Breast epithelium (tissue), 4 donors: ENCODE data around the gene WLS. TPM values are rescaled to one million over a fixed set of nuclear protein-coding genes. Genes with fewer than 3 reads are reported as not detected.

ENCODE experiments used
- DNase-seq, 2 donors: peaks; one replicate each; pipeline ENCODE4 v3.0.0-alpha.2; 2019; ENCODE audit warnings: low spot score in 2 of 2
- H3K27ac ChIP-seq, 2 donors: fragments of 200-600 bp; sonication (generic) in 1 of 2; one replicate each; pipeline ENCODE4 v1.5.1; 2016 to 2019; ENCODE audit warnings: mild to moderate bottlenecking in 1 of 2
- H3K27me3 ChIP-seq, 2 donors: fragments of 200-600 bp; sonication (generic) in 1 of 2; one replicate each; pipeline versions ENCODE4 v1.5.1 to v1.6.0; 2017 to 2019; ENCODE audit warnings: control low read depth in 1 of 2, mild to moderate bottlenecking in 1 of 2
- H3K36me3 ChIP-seq: fragments of 200-600 bp; one replicate; pipeline ENCODE4 v1.5.1; 2019
- H3K4me1 ChIP-seq, 2 donors: fragments of 200-600 bp; sonication (generic); one replicate each; pipeline ENCODE4 v1.5.1; 2016 to 2019; ENCODE audit warnings: control low read depth in 1 of 2
- H3K4me3 ChIP-seq, 3 donors: fragments of 200-600 bp; sonication (generic); 1 replicate in 2 of 3; 2 replicates in 1 of 3; pipeline ENCODE4 v1.5.1; 2016 to 2019; ENCODE audit warnings: mild to moderate bottlenecking in 3 of 3, moderate library complexity in 2 of 3
- H3K9me3 ChIP-seq, 2 donors: fragments of 200-600 bp; sonication (generic) in 1 of 2; one replicate each; pipeline ENCODE4 v1.5.1; 2016 to 2019; ENCODE audit warnings: control low read depth in 1 of 2
- POLR2A ChIP-seq: fragments of 450-650 bp; IDR thresholded peaks from one replicate; pipeline ENCODE4 v1.6.1; 2016; ENCODE audit warnings: antibody characterized with exemption, mild to moderate bottlenecking, moderate library complexity
- POLR2AphosphoS5 ChIP-seq, 3 donors: sonication (generic); formaldehyde crosslinking; IDR thresholded peaks; one replicate each; pipeline ENCODE4 v1.6.1; 2017; ENCODE audit warnings: antibody characterized with exemption in 3 of 3
- intact Hi-C: fragments of 100-400 bp; cut with DNase I; formaldehyde crosslinking; loops from one replicate; pipeline ENCODE4 v1.15.1; 2023; ENCODE audit warnings: low total_unique reads
- total RNA-seq, 3 donors: library from RNA; depleted of rRNA; stranded (reverse); fragments of >200 nt; gene quantifications; one replicate each; pipeline ENCODE4 v1.1.0, GENCODE V29; 2016
- TF ChIP-seq, protein P1 (sequence below), 3 donors: fragments of 450-650 bp; IDR thresholded peaks; one replicate each; pipeline ENCODE4 v1.5.1; 2016 to 2017; ENCODE audit warnings: antibody characterized with exemption in 3 of 3, mild to moderate bottlenecking in 3 of 3, moderate library complexity in 3 of 3

Gene WLS
- total RNA-seq, 3 donors from 2014 or later, result 61.9 to 76.3 (median 62.8) TPM

DNA sequence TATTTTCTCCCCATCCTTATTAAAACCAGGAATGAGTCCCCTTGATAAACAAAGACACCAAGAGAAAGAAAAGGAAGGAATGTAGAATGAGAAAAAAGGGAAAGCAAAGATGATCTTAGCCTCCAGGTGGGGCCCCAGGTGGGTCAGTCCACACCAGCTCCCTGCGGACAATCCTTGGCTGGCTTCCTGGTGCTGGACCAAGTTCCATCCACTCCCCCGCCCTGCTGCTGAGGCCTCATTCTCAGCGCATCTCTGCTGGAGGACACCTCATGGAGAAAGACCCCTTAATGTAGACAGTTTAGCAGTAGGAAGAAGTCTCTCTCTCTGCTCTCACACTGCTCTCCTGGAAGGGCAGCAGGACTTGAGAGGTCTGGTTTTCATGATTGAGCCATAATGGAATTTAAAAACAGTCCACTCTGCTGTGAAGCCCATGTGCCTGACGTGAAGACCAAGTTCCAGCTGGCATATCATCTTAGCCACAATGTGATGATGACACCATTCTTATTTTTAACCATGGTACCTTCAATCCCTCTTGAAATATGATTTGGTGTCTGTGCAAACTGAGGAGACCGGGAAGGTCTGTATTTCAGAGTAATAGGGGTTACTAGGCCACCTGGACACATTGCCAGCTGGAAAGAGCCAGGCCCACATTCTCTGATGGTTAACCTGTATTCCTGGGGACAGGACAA, 83.1 kb downstream of the WLS start:
- intact Hi-C loops, result no loop called here
- peaks cover 0 to 10% of the 10 kb centered on the region in 2 donors for H3K4me1 ChIP-seq
- no peak overlapping the region for H3K4me3 ChIP-seq
- TF ChIP-seq POLR2A (no peak), POLR2AphosphoS5 (IDR thresholded peaks at IDR 0.05) (no peak)
- TF ChIP-seq, protein P1, sequence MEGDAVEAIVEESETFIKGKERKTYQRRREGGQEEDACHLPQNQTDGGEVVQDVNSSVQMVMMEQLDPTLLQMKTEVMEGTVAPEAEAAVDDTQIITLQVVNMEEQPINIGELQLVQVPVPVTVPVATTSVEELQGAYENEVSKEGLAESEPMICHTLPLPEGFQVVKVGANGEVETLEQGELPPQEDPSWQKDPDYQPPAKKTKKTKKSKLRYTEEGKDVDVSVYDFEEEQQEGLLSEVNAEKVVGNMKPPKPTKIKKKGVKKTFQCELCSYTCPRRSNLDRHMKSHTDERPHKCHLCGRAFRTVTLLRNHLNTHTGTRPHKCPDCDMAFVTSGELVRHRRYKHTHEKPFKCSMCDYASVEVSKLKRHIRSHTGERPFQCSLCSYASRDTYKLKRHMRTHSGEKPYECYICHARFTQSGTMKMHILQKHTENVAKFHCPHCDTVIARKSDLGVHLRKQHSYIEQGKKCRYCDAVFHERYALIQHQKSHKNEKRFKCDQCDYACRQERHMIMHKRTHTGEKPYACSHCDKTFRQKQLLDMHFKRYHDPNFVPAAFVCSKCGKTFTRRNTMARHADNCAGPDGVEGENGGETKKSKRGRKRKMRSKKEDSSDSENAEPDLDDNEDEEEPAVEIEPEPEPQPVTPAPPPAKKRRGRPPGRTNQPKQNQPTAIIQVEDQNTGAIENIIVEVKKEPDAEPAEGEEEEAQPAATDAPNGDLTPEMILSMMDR (IDR thresholded peaks at IDR 0.05), result no peak
- DNase-seq, result no peak
- no peaks in the 10 kb centered on the region for H3K36me3 ChIP-seq
- no peak overlapping the region for H3K27ac ChIP-seq
- no peaks in the 10 kb centered on the region for H3K9me3 ChIP-seq
- H3K27me3 ChIP-seq, result no peaks in the 10 kb centered on the region

DNA sequence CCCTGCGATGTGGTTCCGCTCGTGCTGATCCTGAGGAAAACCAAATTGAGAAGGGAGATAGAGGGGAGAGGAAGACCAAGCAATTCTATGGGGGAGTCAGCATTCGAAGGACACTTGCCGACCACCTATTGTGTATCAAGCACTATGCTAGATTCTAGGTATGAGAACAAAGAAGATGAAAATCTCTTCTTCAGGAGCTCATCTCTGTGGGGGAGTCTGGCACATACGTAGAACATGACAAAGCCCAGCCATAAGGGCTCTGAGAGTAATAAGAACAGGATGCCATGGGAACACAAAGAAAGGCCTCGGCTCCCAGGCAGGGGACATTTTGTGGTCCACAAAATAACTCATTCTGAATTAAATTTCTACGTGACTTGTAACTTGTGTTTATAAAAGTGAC, 83.7 kb downstream of the WLS start:
- no peak for DNase-seq
- Histone ChIP-seq H3K4me3 (no peak overlapping the region), H3K36me3 (no peaks in the 10 kb centered on the region), H3K27me3 (no peaks in the 10 kb centered on the region), H3K27ac (no peak overlapping the region), H3K9me3 (no peaks in the 10 kb centered on the region), H3K4me1 (peaks cover 0 to 10% of the 10 kb centered on the region in 2 donors)
- TF ChIP-seq POLR2A, result no peak
- no peak for TF ChIP-seq POLR2AphosphoS5 (IDR thresholded peaks at IDR 0.05)
- intact Hi-C loops, result no loop called here

DNA sequence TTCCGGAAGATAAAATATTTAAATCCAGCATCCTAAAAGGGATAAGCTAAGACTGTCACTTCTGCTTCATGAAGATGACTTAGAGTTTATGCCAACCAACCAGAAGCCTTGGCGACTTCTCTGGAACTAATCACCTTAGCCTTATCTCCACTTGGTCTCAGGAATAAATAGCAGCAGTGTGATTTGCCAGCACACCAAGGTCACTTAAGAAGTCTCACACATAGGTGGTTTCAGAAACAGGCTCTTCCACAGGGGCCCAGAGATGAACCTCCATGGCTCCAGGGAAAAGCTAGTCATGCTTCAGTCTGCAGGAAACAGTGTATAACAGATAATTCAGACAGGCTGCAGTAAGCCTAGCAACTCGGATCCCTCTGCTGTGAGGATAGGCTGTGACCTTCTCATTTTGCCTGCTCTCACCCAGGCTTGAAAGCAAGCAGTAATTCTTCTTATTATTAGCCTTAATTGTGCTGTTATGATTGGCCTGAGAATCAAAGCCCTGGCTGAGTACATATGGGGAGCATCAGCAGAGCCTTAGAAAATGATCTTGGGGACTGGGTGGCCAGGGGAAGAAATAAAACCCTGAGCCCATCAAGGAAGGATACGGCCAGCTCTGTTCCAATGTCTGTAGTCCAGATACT, 84.7 kb downstream of the WLS start:
- intact Hi-C loops, result no loop called here
- Histone ChIP-seq H3K27ac (no peak overlapping the region), H3K36me3 (no peaks in the 10 kb centered on the region), H3K27me3 (no peaks in the 10 kb centered on the region), H3K4me3 (no peak overlapping the region), H3K4me1 (peaks cover 0 to 10% of the 10 kb centered on the region in 2 donors), H3K9me3 (no peaks in the 10 kb centered on the region)
- TF ChIP-seq POLR2AphosphoS5 (IDR thresholded peaks at IDR 0.05), result no peak
- TF ChIP-seq POLR2A, result no peak
- TF ChIP-seq, protein P1 (IDR thresholded peaks at IDR 0.05), result no peak
- DNase-seq, result no peak

DNA sequence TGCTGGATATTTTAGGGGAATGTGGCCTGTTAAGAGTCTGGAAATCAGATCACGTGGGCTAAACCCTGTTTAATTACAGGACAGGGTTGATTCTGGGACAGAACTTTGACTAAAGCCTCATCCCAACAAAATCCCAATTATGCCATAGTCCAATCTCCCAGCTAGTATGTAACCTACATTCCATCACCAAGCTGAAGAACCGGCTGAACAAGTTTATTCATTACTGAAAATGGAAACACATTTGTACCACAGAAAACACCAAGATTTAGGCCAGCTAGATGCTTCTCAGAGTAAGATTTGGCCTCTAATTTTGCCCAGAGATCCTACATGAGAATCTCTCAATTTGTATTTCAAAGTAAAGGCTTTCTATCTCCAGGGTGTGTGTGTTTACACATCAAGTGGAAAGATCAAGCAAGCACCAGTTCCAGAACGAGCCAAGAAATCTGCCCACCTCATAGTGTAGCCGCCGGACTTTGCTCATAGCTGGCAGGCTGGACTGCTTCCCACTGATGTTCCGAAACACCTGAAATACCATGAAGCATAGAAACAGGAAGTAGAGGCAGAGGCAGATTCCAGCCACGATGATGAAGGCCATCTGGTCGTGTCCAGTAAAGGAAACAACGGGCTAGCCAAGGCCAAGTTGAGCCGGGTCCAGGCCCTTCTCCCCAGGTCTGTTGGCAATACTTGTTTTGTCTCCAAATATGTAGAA, 86.8 kb downstream of the WLS start:
- Histone ChIP-seq H3K36me3 (no peaks in the 10 kb centered on the region), H3K4me3 (no peak overlapping the region), H3K9me3 (no peaks in the 10 kb centered on the region), H3K27me3 (no peaks in the 10 kb centered on the region), H3K27ac (peak overlapping the region; percentile 70 to 71), H3K4me1 (peaks cover 0 to 10% of the 10 kb centered on the region in 2 donors)
- TF ChIP-seq, protein P1 (IDR thresholded peaks at IDR 0.05), result no peak
- TF ChIP-seq POLR2AphosphoS5 (IDR thresholded peaks at IDR 0.05), result peak in 2 of 3 donors; percentile 11 to 44
- DNase-seq, result peak in 1 of 2 donors; percentile 77
- intact Hi-C loops, result loop anchor here (1.0 kb wide), 1 partner anchor 29 kb away; no protein-coding TSS in a partner anchor

DNA sequence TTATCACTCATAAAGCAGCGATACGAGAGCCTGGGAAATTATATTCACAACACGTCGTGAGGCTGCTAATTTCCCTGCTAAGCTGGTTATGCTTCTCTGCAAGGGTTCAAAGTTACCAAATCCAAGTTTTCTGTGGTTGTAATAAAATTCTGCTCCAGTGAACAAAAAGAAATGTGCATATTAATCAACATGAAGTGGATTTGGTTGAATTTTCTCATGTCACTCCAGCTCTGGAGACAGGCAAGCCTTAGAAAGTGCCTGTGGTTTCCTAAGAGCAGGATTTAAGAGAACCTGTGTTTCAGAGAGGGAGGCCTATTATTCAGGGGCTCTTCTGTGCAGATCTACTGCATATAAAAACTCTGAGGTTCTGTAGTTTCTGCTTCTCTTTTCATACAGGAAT, 87.5 kb downstream of the WLS start:
- no peaks in the 10 kb centered on the region for H3K9me3 ChIP-seq
- DNase-seq, result no peak
- no peak overlapping the region for H3K4me3 ChIP-seq
- intact Hi-C loops, result loop anchor here (1.0 kb wide), 1 partner anchor 29 kb away; no protein-coding TSS in a partner anchor
- TF ChIP-seq POLR2AphosphoS5 (IDR thresholded peaks at IDR 0.05) (no peak), POLR2A (no peak)
- TF ChIP-seq, protein P1 (IDR thresholded peaks at IDR 0.05), result no peak
- H3K4me1 ChIP-seq, result peaks cover 0 to 10% of the 10 kb centered on the region in 2 donors
- H3K27ac ChIP-seq, result peak overlapping the region; percentile 70 to 71
- no peaks in the 10 kb centered on the region for H3K27me3 ChIP-seq
- H3K36me3 ChIP-seq, result no peaks in the 10 kb centered on the region
